Activated CD8-positive, alpha-beta memory T cell treated with anti-CD3 and anti-CD28 coated beads, Interleukin-2, amount 50 U/mL, for 48 hours (primary cell): ENCODE data around the gene PCDH9.
"Not testable (repeated sequence)": the region's sequence is repeated elsewhere in the genome, so short reads cannot be mapped to it uniquely, and the experiment has no call there.

Experiments used
- DNase-seq: peaks from one replicate; pipeline ENCODE4 v3.0.0-alpha.2; 2020

PCDH9 gene

GRCh38 chr13:66301482-66301881 is 928.7 kb downstream of the PCDH9 start:
- no peak for DNase-seq

- DNase-seq, result no peak
Observed at GRCh38 chr13:66301006-66301405, 929.1 kb downstream of the PCDH9 start.

GRCh38 chr13:66296875-66297274 is 933.3 kb downstream of the PCDH9 start:
- no peak for DNase-seq

DNA sequence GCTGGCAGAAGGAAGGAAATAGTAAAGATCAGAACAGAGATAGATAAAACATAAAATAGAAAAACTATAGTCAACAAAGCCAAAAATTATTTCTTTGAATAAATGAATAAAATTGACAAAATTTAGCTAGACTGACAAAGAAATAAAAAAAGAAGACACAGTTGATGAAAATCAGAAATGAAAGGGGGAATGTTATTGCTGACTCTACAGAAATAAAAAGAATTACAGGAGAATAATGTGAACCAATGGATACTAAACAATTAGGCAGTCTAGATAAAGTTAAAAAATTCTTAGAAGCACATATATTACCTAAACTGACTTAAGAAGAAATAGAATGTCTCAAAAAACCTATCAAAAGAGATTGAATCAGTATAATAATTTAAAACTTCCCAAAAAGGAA is 933.8 kb downstream of the PCDH9 start:
- DNase-seq, result no peak

- DNase-seq, result not testable (repeated sequence)
Observed at GRCh38 chr13:66286806-66287205, 943.3 kb downstream of the PCDH9 start.

DNA sequence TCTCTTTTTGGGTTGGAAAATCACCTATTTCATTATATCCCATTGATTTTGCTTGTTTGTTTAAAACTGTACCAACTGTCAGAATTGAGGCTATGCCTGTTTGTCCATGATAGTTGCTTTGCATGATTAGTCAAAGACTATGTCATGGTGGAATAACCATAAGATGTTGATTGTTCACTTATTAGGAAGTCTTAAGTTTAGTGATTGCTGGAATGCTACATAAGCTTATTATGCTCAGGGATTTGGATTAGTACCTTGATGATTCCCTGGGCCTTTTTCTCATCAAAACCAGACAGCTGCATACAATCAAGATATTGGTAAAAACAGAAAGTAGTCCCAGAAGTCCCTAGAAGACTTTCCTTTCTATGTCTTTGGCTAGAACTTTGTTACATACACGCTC is 954.7 kb downstream of the PCDH9 start:
- DNase-seq, result no peak

GRCh38 chr13:66273011-66273410 is 957.1 kb downstream of the PCDH9 start:
- no peak for DNase-seq

GRCh38 chr13:66266761-66267160 is 963.4 kb downstream of the PCDH9 start:
- DNase-seq, result no peak

DNA sequence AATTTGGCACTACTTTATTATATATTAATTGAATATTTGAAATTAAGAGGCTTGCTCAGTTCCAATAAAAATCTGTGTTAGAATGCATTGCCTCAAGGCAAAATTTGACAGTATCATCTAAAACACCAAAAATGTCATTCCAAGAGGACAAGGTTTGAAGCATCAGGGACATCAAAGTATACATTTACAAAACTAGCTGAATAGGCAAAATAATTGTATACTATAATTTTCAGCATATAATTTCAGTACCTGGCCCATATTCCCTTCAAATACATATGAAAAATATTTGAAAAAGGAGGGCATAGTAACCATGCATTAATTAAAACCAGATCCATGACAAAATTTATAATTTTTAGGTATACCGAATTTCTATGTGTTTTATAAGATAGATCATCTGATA is 963.8 kb downstream of the PCDH9 start:
- DNase-seq, result no peak

GRCh38 chr13:66265371-66265770 is 964.8 kb downstream of the PCDH9 start:
- DNase-seq, result no peak

- DNase-seq, result no peak
Observed at GRCh38 chr13:66264971-66265370, 965.2 kb downstream of the PCDH9 start.

- no peak for DNase-seq
Observed at GRCh38 chr13:66262330-66262729, 967.8 kb downstream of the PCDH9 start.

- DNase-seq, result not testable (repeated sequence)
Observed at GRCh38 chr13:66259426-66259825, 970.7 kb downstream of the PCDH9 start.
